GM21529 (cell line): ENCODE measurements around the gene VIL1.

Experiments
- ATAC-seq: cut with Tn5 transposase; IDR thresholded peaks from one replicate; pipeline ENCODE4 v1.9.1; 2021; ENCODE audit not compliant: unreplicated experiment

The VIL1 gene

DNA sequence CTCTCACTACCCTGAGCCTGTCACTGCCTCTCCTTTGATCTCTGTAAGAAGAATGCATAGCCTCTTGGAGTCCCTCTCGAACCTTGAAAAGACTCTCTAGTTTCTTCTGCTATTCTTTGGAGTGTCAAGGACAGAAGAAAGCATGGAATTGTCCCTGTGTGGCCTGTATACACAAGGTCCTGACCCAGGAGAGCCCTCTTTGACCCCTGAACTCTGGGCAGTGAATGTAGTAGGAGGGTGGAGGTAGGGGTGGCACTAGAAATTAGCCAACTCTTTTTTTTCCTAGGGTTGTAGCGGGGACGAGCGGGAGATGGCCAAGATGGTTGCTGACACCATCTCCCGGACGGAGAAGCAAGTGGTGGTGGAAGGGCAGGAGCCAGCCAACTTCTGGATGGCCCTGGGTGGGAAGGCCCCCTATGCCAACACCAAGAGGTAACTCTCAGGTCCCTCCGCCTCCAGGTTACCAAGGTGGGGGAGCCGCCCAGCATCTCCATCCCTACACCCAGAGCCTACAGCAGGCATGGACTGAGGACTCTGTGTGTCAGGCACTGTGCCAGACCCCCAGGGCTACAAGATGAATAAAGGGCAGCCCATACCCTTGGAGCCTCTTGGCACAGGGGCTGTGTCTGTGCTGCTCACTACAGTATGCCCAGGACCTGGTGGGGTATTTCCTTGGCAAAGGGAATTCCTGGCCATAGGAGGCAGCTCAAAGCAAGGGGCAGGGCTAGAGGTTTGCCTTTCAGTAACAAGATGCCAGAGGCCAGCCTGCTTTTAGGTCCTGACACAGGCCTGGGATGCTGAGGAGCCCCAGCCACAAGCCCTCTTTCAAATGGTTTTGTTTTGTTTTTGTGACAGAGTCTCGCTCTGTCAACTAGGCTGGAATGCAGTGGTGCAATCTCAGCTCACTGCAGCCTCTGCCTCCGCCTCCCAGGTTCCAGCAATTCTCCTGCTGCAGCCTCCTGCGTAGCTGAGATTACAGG lies 16.4 kb downstream of the VIL1 start:
- no peak for ATAC-seq

- ATAC-seq, result no peak
These were observed 18.1 kb downstream of the VIL1 start for GRCh38 chr2:218436992-218437391.

GRCh38 chr2:218437969-218438368 lies 19.0 kb downstream of the VIL1 start:
- no peak for ATAC-seq

DNA sequence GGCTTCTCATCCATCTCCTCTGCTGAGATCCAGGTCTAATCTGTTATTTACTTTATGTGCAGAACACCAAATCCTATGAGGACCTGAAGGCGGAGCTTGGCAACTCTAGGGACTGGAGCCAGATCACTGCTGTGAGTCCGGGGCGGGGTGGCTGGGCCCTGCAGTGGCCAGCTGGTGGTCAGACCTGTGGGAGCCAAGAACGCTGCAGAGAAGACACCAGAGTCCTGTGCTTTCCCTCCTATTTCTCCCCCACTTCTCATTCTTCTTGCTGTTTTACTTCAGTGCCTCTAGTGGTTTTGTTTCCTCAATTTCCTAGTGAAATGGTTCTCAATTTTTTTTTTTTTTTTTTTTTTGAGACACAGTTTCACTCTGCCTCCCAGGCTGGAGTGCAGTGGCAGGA lies 19.7 kb downstream of the VIL1 start:
- no peak for ATAC-seq

DNA sequence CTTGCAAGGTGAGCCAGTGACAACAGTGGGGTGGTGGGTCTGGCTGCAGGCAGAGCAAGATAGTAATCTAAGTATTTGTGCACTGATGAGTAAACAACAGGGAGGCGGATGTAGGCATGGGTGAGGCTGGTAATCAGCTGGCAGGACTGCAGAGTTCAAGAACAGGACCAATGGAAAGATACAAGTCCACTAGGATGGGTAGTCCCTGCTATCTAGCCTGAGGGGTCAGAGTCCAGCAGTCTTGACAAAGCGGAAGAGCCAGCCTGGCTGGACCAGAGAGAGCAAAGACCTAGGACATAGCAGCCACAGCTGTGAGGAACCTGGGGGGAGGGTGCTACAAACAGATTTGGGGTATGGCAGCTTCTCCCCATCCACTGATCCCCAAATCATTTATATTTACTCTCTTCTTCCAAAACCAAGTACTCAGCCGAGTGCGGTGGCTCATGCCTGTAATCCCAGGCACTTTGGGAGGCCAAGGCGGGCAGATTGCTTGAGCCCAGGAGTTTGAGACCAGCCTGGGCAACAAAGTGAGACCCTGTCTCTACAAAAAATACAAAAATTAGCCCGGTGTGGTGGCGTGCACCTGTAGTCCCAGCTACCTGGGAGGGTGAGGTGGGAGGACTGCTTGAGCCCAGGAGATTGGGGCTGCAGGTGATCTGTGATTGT lies 25.9 kb downstream of the VIL1 start:
- no peak for ATAC-seq

DNA sequence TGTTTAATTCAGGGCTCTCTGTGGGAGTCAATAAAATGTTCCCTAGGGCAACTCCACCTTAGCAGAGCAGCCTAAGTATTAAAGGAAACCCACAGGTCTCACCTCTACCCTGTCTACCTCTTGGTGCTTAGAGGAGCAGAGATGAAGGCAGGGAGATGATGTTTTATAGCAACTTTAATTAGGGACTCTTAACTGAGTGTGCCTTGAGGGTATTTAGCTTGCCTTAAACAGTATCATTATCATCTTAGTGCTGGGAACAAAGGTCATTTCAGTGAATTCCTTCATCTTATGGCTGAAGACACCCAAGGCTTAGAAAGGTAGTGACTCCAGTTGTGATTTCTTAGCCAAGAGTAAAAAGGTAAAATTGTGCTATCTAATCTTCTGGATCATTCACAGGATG lies 26.7 kb downstream of the VIL1 start:
- no peak for ATAC-seq

GRCh38 chr2:218446547-218446946 lies 27.6 kb downstream of the VIL1 start:
- no peak for ATAC-seq

- no peak for ATAC-seq
These were observed 28.1 kb downstream of the VIL1 start for GRCh38 chr2:218447072-218447471.

DNA sequence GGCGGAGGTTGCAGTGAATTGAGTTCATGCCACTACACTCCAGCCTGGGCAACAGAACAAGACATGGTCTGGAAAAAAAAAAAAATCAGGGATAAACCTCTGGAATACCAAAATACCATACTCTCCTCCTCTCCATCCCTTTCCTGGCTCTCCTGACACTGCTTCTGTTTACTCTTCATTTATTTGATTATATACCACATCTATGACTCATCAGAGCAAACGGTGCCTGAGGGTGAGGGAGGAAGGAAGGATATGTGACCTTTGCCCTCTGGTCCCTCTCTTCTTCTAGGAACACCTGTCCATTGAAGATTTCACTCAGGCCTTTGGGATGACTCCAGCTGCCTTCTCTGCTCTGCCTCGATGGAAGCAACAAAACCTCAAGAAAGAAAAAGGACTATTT lies 30.0 kb downstream of the VIL1 start:
- ATAC-seq, result no peak

DNA sequence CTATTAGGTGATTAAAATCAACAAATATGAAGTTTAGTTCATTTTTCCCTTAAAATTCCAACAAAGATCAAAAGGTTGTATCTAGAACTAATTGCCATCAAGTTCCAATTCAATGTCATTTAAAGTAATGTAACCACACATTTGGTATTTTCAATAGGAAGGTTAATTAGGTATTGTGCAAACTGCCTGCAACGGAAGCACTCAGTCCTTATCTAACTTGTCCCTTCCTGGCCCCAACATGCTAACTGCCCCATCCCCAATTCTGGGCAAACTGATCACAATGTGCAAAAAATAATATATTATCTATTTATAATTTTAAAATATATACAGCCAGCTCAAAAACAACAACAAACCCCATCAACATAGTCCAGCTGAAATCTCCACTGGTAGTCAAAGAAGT lies 33.2 kb downstream of the VIL1 start:
- no peak for ATAC-seq

DNA sequence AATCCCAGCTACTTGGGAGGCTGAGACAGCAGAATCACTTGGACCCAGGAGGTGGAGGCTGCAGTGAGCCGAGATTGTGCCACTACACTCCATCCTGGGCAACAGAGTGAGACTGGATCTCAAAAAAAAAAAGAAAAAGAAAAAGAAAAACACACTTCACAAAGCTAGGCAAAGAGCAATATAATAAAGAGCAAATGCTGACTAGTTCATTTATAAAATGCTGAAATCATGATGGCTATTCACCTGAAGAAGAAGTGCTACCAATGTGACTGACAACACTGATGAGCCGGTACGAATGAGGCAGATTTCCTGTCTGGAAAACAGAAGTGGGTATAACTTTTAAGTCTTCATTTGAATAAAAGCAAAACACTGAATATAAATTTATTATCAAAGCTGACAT lies 37.9 kb downstream of the VIL1 start:
- ATAC-seq, result no peak

GRCh38 chr2:218458598-218458997 lies 39.7 kb downstream of the VIL1 start:
- no peak for ATAC-seq

- ATAC-seq, result no peak
These were observed 47.2 kb downstream of the VIL1 start for GRCh38 chr2:218465987-218466633.

GRCh38 chr2:218470448-218470847 lies 51.5 kb downstream of the VIL1 start:
- no peak for ATAC-seq

DNA sequence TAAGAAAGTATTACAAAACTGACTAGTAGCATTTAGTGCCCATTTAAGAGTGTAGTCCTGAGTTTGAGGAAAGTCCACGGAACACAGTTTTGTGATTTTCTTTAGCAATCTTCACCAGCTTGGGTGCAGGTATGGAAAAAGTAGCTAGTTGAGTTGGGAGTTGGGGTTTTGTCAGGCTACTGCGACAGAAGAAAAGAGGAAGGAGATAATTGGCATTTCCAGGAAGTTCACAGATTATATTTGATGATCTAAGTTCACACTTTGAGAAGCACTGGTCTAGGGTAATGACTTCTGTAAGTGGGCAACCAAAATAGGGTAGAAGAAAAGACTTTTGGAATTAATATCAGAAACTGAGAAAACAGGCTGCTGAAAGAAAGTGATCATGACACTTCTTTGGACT lies 52.1 kb downstream of the VIL1 start:
- ATAC-seq, result no peak

DNA sequence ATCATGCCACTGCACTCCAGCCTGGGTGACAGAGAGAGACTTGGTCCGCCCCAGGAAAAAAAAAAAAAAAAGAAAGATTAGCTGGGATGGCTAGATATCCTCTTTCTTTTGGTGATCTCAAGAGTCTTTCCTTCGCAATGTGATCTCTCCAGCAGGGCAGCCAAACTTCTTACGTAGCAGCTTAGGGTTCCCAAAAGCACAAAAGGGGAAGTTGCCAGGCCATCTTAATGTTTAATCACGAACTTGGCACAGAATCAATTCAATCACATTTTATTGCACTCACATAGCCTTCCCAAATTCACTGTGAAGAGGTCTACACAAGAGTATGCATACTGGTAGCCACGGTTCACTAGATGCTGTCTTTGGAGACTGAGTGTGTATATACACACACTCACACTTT lies 53.1 kb downstream of the VIL1 start:
- ATAC-seq, result no peak

DNA sequence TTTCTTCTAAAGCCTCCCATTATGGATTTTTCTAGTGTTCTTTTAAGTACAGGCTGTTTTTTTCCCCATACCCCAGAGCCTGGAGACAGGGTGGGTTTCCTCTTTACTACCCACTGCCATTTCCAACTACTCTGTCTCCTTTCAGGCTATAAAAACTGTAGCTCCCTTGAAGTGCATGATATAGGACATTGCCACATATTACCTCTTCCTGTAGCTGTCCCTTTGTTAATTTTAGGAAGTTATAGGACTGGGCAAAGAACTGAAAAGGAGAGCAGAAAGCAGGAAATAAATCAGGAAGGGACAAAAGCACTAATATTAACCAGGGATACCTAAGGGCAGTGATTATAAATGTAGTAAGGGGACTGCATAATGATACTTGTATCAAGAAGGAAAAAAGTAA lies 54.1 kb downstream of the VIL1 start:
- no peak for ATAC-seq

GRCh38 chr2:218474527-218474926 lies 55.6 kb downstream of the VIL1 start:
- ATAC-seq, result no peak

GRCh38 chr2:218476676-218477075 lies 57.8 kb downstream of the VIL1 start:
- no peak for ATAC-seq

GRCh38 chr2:218477247-218477646 lies 58.3 kb downstream of the VIL1 start:
- no peak for ATAC-seq

DNA sequence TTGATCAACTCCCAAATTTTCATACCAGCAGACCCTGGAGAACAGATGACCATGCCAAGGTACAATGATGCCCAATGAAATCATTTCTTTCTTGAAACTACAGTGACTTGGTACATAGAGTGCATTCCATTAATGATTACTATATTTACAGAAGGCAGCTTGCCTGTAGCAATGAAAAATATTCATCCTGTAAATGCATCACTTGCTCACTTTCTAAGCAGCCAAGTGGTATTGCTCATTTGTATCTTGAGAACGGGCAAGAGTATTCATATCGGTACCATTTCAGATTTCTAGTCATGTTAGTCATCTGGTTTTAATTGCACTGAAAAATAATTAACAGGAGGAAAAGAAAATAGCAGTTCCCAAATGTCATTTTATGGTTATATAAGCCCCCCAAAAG lies 59.6 kb downstream of the VIL1 start:
- ATAC-seq, result no peak

DNA sequence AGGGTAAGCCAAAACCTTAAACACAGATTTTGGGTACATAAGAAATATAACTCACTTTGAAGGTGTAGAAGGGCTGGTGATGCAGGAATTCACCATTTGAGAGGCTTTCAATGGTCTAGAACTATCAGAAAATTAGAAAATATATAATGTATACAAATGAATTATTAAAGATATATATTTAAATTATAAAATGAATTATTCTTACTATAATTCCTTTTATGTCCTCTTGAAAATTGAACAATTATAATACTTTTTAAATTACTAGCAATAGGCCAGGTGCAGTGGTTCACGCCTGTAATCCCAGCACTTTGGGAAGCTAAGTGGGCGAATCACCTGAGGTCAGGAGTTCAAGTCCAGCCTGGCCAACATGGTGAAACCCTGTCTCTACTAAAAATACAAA lies 60.7 kb downstream of the VIL1 start:
- no peak for ATAC-seq
